ENCODE data around the gene ZNF681. TPM values are rescaled to one million over a fixed set of nuclear protein-coding genes. Genes with fewer than 3 reads are reported as not detected.

Gene ZNF681
- total and polyA plus RNA-seq, 10 of the 15 experiments (the other 5 are each of a cell fraction or from before 2014, with no cell fraction given): 0.11 to 0.41 (median 0.24) TPM; not detected in 1

- H3K9me3 ChIP-seq (replicated peaks; ENCODE audit: control insufficient read depth, insufficient read depth, low read length): no peaks in the 10 kb centered on the region; the same call in 2 of the 3 replicates
- H3K36me3 ChIP-seq (ENCODE audit: control insufficient read depth in 2 of 2, insufficient read depth in 2 of 2, low read length in 1 of 2): no peaks in the 10 kb centered on the region
- FAIRE-seq (no peak), ATAC-seq (no peak), DNase-seq (ENCODE audit: low read depth, low spot score) (no peak)
- 100% methylated on average over 3 of the region's 3 CpGs for WGBS (ENCODE audit: insufficient coverage, insufficient replicate concordance, low lambda C conversion rate, missing lambda C conversion rate)
- intact Hi-C loops (cut with micrococcal nuclease; ENCODE audit: unreplicated experiment) (no loop called here), in situ Hi-C loops (cut with MboI) (no loop called here)
- H3K9ac ChIP-seq (ENCODE audit: control insufficient read depth, insufficient read depth, low read length): no peak overlapping the region
- no peaks in the 10 kb centered on the region for H4K20me1 ChIP-seq (ENCODE audit: control insufficient read depth, insufficient read depth)
- CTCF ChIA-PET: no interaction called here
- no TSS peak for BruUV-seq (replicated peaks)
- H3K4me3 ChIP-seq: no peak overlapping the region
- no peaks in the 10 kb centered on the region for H3K27me3 ChIP-seq (replicated peaks in 1 of 2; ENCODE audit: control insufficient read depth in 2 of 2, insufficient read depth in 2 of 2, low read length in 1 of 2)
- POLR2A ChIA-PET: no interaction called here
- RAD21 ChIA-PET (ENCODE audit: unreplicated experiment): no interaction called here
- H3K27ac ChIP-seq (ENCODE audit: control insufficient read depth, insufficient read depth): no peak overlapping the region
- no peaks in the 10 kb centered on the region for H3K4me1 ChIP-seq (ENCODE audit: control insufficient read depth, insufficient read depth, low read length)
- SMC1A ChIA-PET (ENCODE audit: uncharacterized antibody, unreplicated experiment): no interaction called here
- H3K79me2 ChIP-seq (ENCODE audit: control insufficient read depth, insufficient read depth, low read length): no peaks in the 10 kb centered on the region
- H3K4me2 ChIP-seq (ENCODE audit: control insufficient read depth, insufficient read depth): no peak overlapping the region
- no peak overlapping the region for H2AFZ ChIP-seq (ENCODE audit: control insufficient read depth, low read depth, low read length)
- TF ChIP-seq BACH1 (IDR thresholded peaks at IDR 0.05; ENCODE audit: borderline replicate concordance): no peak
- TF ChIP-seq ZNF687 (IDR thresholded peaks at IDR 0.05): no peak
- no peak for TF ChIP-seq WRNIP1 (IDR thresholded peaks at IDR 0.05; ENCODE audit: borderline replicate concordance, low read depth, low read length)
- no peak for TF ChIP-seq LARP7 (IDR thresholded peaks at IDR 0.05)
- TF ChIP-seq MYB (IDR thresholded peaks at IDR 0.05; ENCODE audit: borderline replicate concordance, low read depth, low read length): no peak
- no peak for TF ChIP-seq MYC (IDR thresholded peaks at IDR 0.05; ENCODE audit: insufficient read depth, insufficient read length, insufficient replicate concordance, low read length, severe bottlenecking)
Measured at GRCh38 chr19:23769691-23770468, 11.2 kb upstream of the ZNF681 start.
